RCC 7860 (cell line): ENCODE measurements around the gene PRDM2.
"Not testable (repeated sequence)": the region's sequence is repeated elsewhere in the genome, so short reads cannot be mapped to it uniquely, and the experiment has no call there.

ENCODE experiments used
- DNase-seq: peaks from one replicate; pipeline ENCODE4 v3.0.0-alpha.2; 2015; ENCODE audit warnings: low spot score
- FAIRE-seq: peaks from 2 replicates; lab custom pipeline; 2012; peaks lifted over from hg19 to GRCh38; lab: Jason Lieb, UNC

The PRDM2 gene, protein sequence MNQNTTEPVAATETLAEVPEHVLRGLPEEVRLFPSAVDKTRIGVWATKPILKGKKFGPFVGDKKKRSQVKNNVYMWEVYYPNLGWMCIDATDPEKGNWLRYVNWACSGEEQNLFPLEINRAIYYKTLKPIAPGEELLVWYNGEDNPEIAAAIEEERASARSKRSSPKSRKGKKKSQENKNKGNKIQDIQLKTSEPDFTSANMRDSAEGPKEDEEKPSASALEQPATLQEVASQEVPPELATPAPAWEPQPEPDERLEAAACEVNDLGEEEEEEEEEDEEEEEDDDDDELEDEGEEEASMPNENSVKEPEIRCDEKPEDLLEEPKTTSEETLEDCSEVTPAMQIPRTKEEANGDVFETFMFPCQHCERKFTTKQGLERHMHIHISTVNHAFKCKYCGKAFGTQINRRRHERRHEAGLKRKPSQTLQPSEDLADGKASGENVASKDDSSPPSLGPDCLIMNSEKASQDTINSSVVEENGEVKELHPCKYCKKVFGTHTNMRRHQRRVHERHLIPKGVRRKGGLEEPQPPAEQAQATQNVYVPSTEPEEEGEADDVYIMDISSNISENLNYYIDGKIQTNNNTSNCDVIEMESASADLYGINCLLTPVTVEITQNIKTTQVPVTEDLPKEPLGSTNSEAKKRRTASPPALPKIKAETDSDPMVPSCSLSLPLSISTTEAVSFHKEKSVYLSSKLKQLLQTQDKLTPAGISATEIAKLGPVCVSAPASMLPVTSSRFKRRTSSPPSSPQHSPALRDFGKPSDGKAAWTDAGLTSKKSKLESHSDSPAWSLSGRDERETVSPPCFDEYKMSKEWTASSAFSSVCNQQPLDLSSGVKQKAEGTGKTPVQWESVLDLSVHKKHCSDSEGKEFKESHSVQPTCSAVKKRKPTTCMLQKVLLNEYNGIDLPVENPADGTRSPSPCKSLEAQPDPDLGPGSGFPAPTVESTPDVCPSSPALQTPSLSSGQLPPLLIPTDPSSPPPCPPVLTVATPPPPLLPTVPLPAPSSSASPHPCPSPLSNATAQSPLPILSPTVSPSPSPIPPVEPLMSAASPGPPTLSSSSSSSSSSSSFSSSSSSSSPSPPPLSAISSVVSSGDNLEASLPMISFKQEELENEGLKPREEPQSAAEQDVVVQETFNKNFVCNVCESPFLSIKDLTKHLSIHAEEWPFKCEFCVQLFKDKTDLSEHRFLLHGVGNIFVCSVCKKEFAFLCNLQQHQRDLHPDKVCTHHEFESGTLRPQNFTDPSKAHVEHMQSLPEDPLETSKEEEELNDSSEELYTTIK (N-terminal part only)

GRCh38 chr1:13699936-13700520 lies at the start of gene PRDM2:
Gene PRDM2, plus strand, starts transcription at chr1:13700188. Its CDS starts 15,418 bp downstream, at chr1:13715606.
- FAIRE-seq (no peak), DNase-seq (no peak)

DNA sequence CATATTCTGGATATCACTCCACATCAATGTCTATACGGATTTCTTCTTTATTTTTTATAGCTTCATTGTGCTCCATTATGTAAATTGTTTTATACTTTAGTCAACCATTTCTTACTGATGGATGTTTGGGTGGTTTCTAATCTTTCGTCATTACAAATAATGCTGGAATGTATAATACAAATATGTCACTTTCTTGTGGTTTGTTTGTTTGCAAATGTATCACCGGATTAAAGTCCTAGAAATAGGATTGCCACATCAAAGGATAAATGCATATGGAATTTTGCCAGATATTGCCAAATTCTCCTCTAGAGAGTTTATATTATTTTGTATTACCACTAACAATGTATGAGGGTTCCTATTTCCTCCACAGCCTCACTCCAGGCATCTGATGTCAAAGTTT lies 48.7 kb upstream of the PRDM2 start:
- no peak for DNase-seq
- no peak for FAIRE-seq

GRCh38 chr1:13652238-13652637 lies 47.8 kb upstream of the PRDM2 start:
- DNase-seq, result no peak
- FAIRE-seq, result no peak

GRCh38 chr1:13661539-13661938 lies 38.4 kb upstream of the PRDM2 start:
- FAIRE-seq (no peak), DNase-seq (no peak)

DNA sequence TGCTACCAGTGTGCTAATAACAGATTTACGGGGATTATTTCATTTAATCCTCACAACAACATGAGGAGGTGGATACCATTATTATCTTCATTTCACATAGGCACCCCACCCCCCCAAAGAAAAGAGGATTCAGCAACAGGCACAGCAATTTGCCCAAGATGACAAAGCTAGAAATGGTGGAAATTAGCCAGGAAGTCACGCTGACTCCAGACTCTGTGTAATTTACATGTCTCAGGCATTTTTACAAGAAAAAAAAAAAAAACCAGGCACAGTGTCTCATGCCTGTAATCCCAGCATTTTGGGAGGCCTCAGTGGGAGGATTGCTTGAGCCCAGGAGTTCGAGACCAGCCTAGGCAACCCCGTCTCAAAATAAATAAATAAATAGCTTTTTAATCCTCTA lies 37.5 kb upstream of the PRDM2 start:
- DNase-seq (no peak), FAIRE-seq (no peak)

DNA sequence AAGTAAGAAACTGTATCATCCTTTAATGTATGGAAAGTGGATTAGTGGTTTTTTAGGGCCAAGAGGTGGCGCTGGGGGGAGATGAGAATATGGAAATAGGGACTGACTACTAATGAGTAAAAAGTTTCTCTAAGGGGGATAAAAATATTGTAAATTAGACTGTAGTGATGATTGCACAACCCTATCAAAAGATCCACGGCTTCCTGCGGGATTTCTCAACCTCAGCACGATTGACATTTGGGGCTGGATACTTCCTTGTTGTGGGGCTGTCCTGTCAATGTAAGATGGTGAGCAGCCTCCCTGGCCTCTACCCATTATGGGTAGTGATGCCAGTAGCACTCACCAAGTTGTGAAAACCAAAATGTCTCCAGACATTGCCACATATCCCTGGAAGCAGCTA lies 36.0 kb upstream of the PRDM2 start:
- FAIRE-seq (no peak), DNase-seq (no peak)

GRCh38 chr1:13664451-13664850 lies 35.5 kb upstream of the PRDM2 start:
- DNase-seq (no peak), FAIRE-seq (no peak)

DNA sequence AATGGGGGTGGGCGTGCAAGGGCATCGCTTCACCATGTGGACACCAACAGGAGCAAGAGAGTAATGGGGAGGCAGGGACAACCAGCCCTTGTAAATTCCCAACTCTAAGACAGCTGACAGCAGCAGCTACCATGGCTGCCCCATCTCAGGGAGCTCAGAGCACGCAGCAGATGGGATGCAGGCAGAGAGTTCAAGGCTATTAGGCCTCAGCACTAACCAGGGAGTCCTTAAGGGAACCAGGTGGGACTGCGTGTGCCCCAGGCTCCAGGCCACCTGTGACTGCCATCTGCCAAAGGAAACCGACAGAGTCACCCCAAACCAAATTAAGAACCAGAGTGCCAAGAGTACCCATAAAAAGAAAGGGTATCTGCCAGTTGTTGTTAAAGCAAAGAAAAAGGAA lies 33.7 kb upstream of the PRDM2 start:
- FAIRE-seq (no peak), DNase-seq (no peak)

DNA sequence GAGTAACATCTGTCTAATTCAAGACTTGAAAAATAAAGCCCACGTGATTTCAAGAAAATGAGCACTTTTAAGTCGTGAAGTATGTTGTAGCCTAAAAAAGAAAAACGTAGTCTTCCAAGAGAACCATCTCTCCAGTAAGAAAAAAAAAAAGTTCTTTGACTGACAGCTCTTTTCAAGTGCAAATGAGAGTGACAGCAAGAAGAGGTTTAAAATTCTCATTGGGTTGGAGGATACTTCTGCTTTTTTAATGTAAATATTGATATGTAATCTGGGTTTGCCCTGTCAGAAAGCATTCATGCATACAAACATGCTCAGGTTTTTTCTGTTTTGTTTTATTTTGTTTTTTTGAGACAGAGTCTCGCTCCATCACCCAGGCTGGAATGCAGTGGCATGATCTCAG lies 32.3 kb upstream of the PRDM2 start:
- FAIRE-seq, result no peak
- no peak for DNase-seq

DNA sequence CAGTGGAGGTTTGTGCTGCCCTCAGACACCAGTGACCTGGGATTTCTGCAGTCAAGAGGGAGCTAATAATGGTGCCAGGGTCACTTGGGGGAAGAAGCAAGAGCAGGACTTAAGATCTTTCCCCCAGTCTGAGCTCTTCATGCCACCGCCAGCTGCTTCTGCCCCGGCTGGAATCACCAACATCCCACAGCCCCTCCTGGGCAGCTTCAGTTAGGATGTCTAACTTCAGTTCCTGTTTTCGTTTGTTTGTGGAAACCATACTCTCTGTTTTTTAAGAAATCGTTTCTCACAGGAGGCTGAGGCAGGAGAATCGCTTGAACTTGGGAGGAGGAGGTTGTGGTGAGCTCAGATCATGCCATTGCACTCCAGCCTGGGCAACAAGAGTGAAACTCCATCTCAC lies 25.6 kb upstream of the PRDM2 start:
- FAIRE-seq (no peak), DNase-seq (no peak)

GRCh38 chr1:13675151-13675651 lies 24.8 kb upstream of the PRDM2 start:
- FAIRE-seq, result no peak
- DNase-seq, result no peak

DNA sequence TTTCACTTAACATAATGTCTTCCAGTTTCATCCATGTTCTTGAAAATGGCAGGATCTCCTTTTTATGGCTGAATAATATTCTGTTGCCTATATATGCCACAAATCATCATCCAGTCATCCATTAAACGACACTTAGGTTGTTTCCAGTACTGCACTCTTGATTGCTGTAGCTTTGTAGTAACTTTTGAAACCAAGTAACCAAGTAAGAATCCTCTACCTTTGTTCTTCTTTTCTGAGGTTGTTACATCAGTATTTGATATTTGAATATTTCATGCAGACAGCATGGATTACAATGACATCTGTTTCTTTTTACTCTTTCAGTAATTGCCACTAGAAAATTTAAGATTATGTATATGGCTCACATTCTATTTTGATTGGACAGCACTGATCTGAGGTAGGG lies 22.1 kb upstream of the PRDM2 start:
- DNase-seq, result no peak
- no peak for FAIRE-seq

- no peak for DNase-seq
- no peak for FAIRE-seq
Measured at GRCh38 chr1:13679651-13680050, 20.3 kb upstream of the PRDM2 start.

GRCh38 chr1:13680609-13681008 lies 19.4 kb upstream of the PRDM2 start:
- FAIRE-seq, DNase-seq: not testable (repeated sequence)

DNA sequence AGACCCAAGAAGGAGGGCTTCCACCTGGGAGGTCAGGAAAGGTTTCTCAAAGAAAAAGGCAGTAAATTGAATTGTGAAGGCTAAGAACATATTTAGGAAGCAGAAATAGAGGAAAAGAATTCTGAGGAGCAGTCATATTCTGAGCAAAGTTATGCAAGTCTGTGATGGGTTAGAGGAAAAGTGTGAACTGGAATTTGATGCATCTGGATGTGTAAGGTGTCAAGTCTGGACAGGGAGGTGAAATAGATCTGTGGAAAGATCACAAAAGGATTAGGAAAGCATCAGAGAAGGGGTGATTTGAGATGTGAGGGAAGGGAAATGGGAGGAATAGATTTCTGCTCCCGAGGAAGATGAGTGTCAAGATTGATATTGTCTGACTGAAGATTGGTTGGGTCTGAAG lies 18.1 kb upstream of the PRDM2 start:
- DNase-seq (no peak), FAIRE-seq (no peak)

GRCh38 chr1:13682444-13682843 lies 17.5 kb upstream of the PRDM2 start:
- FAIRE-seq (no peak), DNase-seq (no peak)

- FAIRE-seq (no peak), DNase-seq (no peak)
Measured at GRCh38 chr1:13683206-13683605, 16.8 kb upstream of the PRDM2 start.

- FAIRE-seq, result no peak
Measured at GRCh38 chr1:13687151-13687715, 12.8 kb upstream of the PRDM2 start.

DNA sequence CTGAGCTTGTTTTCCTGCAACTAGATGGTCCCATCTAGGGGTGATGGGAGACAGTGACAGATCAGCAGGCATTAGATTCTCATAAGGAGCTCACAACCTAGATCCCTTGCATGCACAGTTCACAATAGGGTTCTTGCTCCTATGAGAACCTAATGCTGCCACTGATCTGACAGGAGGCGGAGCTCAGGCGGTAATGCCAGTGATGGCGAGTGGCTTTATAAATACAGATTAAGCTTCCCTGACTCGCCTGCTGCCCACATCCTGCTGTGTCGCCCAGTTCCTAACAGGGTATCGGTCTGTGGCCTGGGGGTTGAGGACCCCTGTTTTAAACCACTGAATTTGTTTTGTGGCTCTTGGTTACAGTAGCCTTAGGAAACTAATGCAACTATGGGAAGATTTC lies 6.9 kb upstream of the PRDM2 start:
- DNase-seq, FAIRE-seq: not testable (repeated sequence)

More at GRCh38 chr1:13687151-13687715, 12.8 kb upstream of the PRDM2 start:
- no peak for DNase-seq
